Naive thymus-derived CD8-positive, alpha-beta T cell (primary cell): ENCODE results near the gene NWD2. TPM values are rescaled to one million over a fixed set of nuclear protein-coding genes. Genes with fewer than 3 reads are reported as not detected.

Experiments
- ATAC-seq, 2 donors: fragments of 150-1000 bp; cut with Tn5 transposase in 1 of 2; sonication (Bioruptor Pico), chemical (Tn5 transposase) in 1 of 2; 1 replicate in 1 of 2; 2 replicates in 1 of 2; pipeline ENCODE4 v1.10.0; 2021; ENCODE audit warnings: mild to moderate bottlenecking in 2 of 2, moderate library complexity in 2 of 2
- POLR2A ChIA-PET: fragments of 350-600 bp; sonication (Branson Sonifier 250); formaldehyde crosslinking; loops from one replicate; lab custom pipeline; 2021; ENCODE audit warnings: antibody characterized with exemption; lab: Charles Lee
- DNase-seq, 10 donors: peaks; one replicate each; pipeline versions ENCODE4 v3.0.0 to v3.0.0-alpha.2; 2020 to 2022
- H3K27ac Mint-ChIP-seq, 10 donors: one replicate each; pipeline ENCODE4 v1.8.0; 2020 to 2022; ENCODE audit warnings: mild to moderate bottlenecking in 10 of 10, mixed read lengths in 10 of 10, moderate library complexity in 4 of 10, inconsistent platforms in 1 of 10
- H3K27me3 Mint-ChIP-seq, 5 donors: one replicate each; pipeline ENCODE4 v1.8.0; 2021 to 2022; ENCODE audit warnings: mixed read lengths in 5 of 5
- H3K36me3 Mint-ChIP-seq, 3 donors: one replicate each; pipeline ENCODE4 v1.8.0; 2020 to 2022; ENCODE audit warnings: mixed read lengths in 3 of 3, mild to moderate bottlenecking in 2 of 3, inconsistent platforms in 1 of 3
- H3K4me1 Mint-ChIP-seq, 4 donors: one replicate each; pipeline ENCODE4 v1.8.0; 2021 to 2022; ENCODE audit warnings: mixed read lengths in 4 of 4
- H3K4me3 Mint-ChIP-seq, 10 donors: one replicate each; pipeline ENCODE4 v1.8.0; 2020 to 2022; ENCODE audit warnings: mild to moderate bottlenecking in 10 of 10, mixed read lengths in 10 of 10, moderate library complexity in 6 of 10, inconsistent platforms in 1 of 10
- H3K9me3 Mint-ChIP-seq, 9 donors: one replicate each; pipeline ENCODE4 v1.8.0; 2020 to 2022; ENCODE audit warnings: mixed read lengths in 9 of 9, mild to moderate bottlenecking in 3 of 9, inconsistent platforms in 1 of 9, moderate library complexity in 1 of 9
- polyA plus RNA-seq, 3 donors: library from polyadenylated mRNA; unstranded; fragments of 300-500 nt; fragmentation: Illumina TruSeq; gene quantifications; one replicate each; pipeline ENCODE4 v1.2.3, GENCODE V29; 2021
- total RNA-seq, 8 experiments: library from RNA in 2 of 8; stranded (reverse) in 2 of 8; gene quantifications; one replicate each; pipeline ENCODE4 v1.2.3 and lab custom pipeline; 2021 to 2026

NWD2 gene
- total and polyA plus RNA-seq, 5 experiments from 2014 or later: not detected

- Mint-ChIP-seq H3K4me1 (no peaks in the 10 kb centered on the region), H3K36me3 (no peaks in the 10 kb centered on the region), H3K27ac (no peak overlapping the region), H3K9me3 (no peaks in the 10 kb centered on the region), H3K27me3 (peaks cover 8 to 41% (median 11%) of the 10 kb centered on the region in 5 donors), H3K4me3 (no peak overlapping the region)
- no peak for ATAC-seq
- no peak for DNase-seq
- POLR2A ChIA-PET: no interaction called here
Observed at GRCh38 chr4:37436546-37436945, 192.0 kb downstream of the NWD2 start.

- H3K9me3 Mint-ChIP-seq: no peaks in the 10 kb centered on the region
- H3K4me1 Mint-ChIP-seq: no peaks in the 10 kb centered on the region
- POLR2A ChIA-PET: no interaction called here
- DNase-seq (no peak), ATAC-seq (no peak)
- H3K27ac Mint-ChIP-seq: no peak overlapping the region
- no peaks in the 10 kb centered on the region for H3K36me3 Mint-ChIP-seq
- H3K4me3 Mint-ChIP-seq: no peak overlapping the region
- H3K27me3 Mint-ChIP-seq: peaks cover 8 to 41% (median 11%) of the 10 kb centered on the region in 5 donors
Observed at GRCh38 chr4:37437163-37437562, 192.6 kb downstream of the NWD2 start.

GRCh38 chr4:37438564-37439279 is 194.2 kb downstream of the NWD2 start:
- H3K27me3 Mint-ChIP-seq: peaks cover 7 to 45% (median 14%) of the 10 kb centered on the region in 5 donors

GRCh38 chr4:37439809-37440474 is 195.4 kb downstream of the NWD2 start:
- Mint-ChIP-seq H3K4me1 (no peaks in the 10 kb centered on the region), H3K27me3 (peaks cover 6 to 43% (median 15%) of the 10 kb centered on the region in 5 donors), H3K36me3 (no peaks in the 10 kb centered on the region), H3K27ac (no peak overlapping the region), H3K9me3 (no peaks in the 10 kb centered on the region), H3K4me3 (no peak overlapping the region)
- no peak for ATAC-seq
- POLR2A ChIA-PET: no interaction called here
- no peak for DNase-seq

More at GRCh38 chr4:37438564-37439279, 194.2 kb downstream of the NWD2 start:
- POLR2A ChIA-PET: no interaction called here
- Mint-ChIP-seq H3K27ac (no peak overlapping the region), H3K4me3 (no peak overlapping the region), H3K4me1 (no peaks in the 10 kb centered on the region), H3K9me3 (no peaks in the 10 kb centered on the region), H3K36me3 (no peaks in the 10 kb centered on the region)
- no peak for ATAC-seq
- no peak for DNase-seq

- ATAC-seq (no peak), DNase-seq (no peak)
- Mint-ChIP-seq H3K27ac (no peak overlapping the region), H3K27me3 (peaks cover 7 to 47% (median 20%) of the 10 kb centered on the region in 5 donors), H3K4me1 (no peaks in the 10 kb centered on the region), H3K9me3 (no peaks in the 10 kb centered on the region), H3K4me3 (no peak overlapping the region), H3K36me3 (no peaks in the 10 kb centered on the region)
- POLR2A ChIA-PET: no interaction called here
Observed at GRCh38 chr4:37440501-37440900, 196.0 kb downstream of the NWD2 start.

DNA sequence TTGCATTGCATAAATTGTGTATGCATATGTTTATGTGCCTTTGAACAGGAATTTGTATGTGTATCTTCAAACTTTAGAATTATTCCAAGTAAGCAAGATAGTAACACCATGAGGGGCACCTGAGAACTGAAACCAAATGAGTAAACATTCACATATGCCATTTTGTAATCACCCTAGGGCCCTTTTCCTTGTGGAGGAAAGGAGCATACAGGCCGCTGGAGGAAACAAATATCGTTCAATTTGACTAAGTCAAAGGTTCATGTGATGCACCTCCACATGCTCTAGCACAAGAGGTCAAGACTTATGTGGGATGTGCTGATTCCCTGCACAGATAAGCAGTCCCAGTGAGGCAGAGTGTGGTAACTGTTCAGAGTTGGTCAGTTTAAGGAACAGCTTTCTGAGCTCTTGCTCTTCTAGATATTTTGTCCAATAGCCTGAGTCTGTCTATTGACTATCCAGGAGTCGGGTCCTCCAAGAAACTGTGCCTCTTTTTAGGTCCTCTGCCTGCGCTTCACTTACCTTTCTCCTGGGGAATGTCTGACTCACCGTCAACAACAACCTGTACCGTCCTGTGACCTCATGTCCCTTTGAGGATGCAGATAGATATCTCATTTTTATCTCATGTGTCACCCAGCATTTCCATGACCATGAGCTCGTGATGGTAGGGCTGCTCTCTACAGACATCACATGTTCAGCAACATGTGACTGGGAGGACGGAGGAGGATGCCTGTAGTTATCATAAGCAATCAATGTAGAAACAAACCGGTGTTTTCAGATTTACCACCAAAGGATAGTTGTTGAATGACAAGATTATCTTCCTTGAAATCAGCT is 196.9 kb downstream of the NWD2 start:
- POLR2A ChIA-PET: no interaction called here
- no peaks in the 10 kb centered on the region for H3K36me3 Mint-ChIP-seq
- ATAC-seq (no peak), DNase-seq (no peak)
- peaks cover 10 to 54% (median 27%) of the 10 kb centered on the region in 5 donors for H3K27me3 Mint-ChIP-seq
- H3K27ac Mint-ChIP-seq: no peak overlapping the region
- no peaks in the 10 kb centered on the region for H3K4me1 Mint-ChIP-seq
- no peaks in the 10 kb centered on the region for H3K9me3 Mint-ChIP-seq
- H3K4me3 Mint-ChIP-seq: no peak overlapping the region

- no peak for ATAC-seq
- no peak overlapping the region for H3K27ac Mint-ChIP-seq
- H3K27me3 Mint-ChIP-seq: peaks cover 10 to 59% (median 27%) of the 10 kb centered on the region in 5 donors
- no peaks in the 10 kb centered on the region for H3K9me3 Mint-ChIP-seq
- no peak overlapping the region for H3K4me3 Mint-ChIP-seq
- no peak for DNase-seq
- no peaks in the 10 kb centered on the region for H3K36me3 Mint-ChIP-seq
- no peaks in the 10 kb centered on the region for H3K4me1 Mint-ChIP-seq
- POLR2A ChIA-PET: no interaction called here
Observed at GRCh38 chr4:37442062-37442323, 197.4 kb downstream of the NWD2 start.

GRCh38 chr4:37443137-37443536 is 198.6 kb downstream of the NWD2 start:
- POLR2A ChIA-PET: no interaction called here
- H3K27ac Mint-ChIP-seq: no peak overlapping the region
- H3K4me1 Mint-ChIP-seq: no peaks in the 10 kb centered on the region
- H3K9me3 Mint-ChIP-seq: no peaks in the 10 kb centered on the region
- no peak for DNase-seq
- peaks cover 8 to 66% (median 23%) of the 10 kb centered on the region in 5 donors for H3K27me3 Mint-ChIP-seq
- H3K36me3 Mint-ChIP-seq: no peaks in the 10 kb centered on the region
- no peak for ATAC-seq
- no peak overlapping the region for H3K4me3 Mint-ChIP-seq

DNA sequence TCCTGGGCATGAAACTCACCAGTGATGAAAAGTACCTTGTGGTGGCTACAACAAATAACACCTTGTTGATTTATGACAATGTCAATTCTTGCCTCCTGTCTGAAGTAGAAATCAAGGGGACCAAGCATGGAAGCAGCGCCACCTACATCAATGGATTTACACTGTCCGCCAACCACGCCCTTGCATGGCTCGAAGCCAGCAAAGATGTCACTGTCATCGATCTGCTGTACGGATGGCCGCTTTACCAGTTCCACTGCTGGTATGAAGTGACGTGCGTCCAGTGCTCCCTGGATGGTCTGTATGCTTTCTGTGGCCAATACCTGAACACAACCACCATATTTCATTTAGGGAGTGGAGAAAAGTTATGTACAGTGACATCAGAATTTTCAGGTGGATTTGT is 200.5 kb downstream of the NWD2 start:
- H3K27me3 Mint-ChIP-seq: peaks cover 9 to 67% (median 25%) of the 10 kb centered on the region in 5 donors
- H3K27ac Mint-ChIP-seq: peak overlapping the region in 1 of 10 donors; percentile 42
- H3K4me3 Mint-ChIP-seq: no peak overlapping the region
- DNase-seq (no peak), ATAC-seq (no peak)
- H3K36me3 Mint-ChIP-seq: no peaks in the 10 kb centered on the region
- H3K4me1 Mint-ChIP-seq: no peaks in the 10 kb centered on the region
- POLR2A ChIA-PET: no interaction called here
- H3K9me3 Mint-ChIP-seq: no peaks in the 10 kb centered on the region

DNA sequence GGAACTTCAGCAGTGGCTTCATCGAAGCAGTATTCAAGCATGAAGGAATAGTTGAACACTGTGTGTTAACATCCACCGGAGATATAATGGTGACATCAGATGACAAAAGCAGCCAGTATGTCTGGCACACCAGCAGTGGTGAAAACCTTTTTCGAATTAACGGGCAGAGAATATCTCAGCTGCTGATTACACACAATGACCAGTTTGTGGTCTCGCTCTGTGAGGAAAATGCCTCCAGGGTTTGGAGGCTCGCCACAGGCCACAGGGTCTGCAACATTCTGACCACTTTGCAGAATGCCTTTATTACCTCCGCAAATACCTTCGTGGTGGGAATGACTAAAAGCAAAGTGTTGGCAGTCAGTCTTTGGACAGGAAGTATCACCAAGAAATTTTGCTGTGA is 201.5 kb downstream of the NWD2 start:
- ATAC-seq (no peak), DNase-seq (no peak)
- POLR2A ChIA-PET: no interaction called here
- Mint-ChIP-seq H3K36me3 (no peaks in the 10 kb centered on the region), H3K9me3 (no peaks in the 10 kb centered on the region), H3K27ac (no peak overlapping the region), H3K4me3 (no peak overlapping the region), H3K4me1 (no peaks in the 10 kb centered on the region), H3K27me3 (peaks cover 16 to 69% (median 30%) of the 10 kb centered on the region in 5 donors)

GRCh38 chr4:37447886-37448285 is 203.3 kb downstream of the NWD2 start:
- Mint-ChIP-seq H3K4me1 (peaks cover 1 to 3% (median 2%) of the 10 kb centered on the region in 4 donors), H3K27ac (no peak overlapping the region), H3K4me3 (no peak overlapping the region), H3K9me3 (no peaks in the 10 kb centered on the region), H3K36me3 (no peaks in the 10 kb centered on the region), H3K27me3 (peaks cover 23 to 66% (median 36%) of the 10 kb centered on the region in 5 donors)
- DNase-seq: no peak
- POLR2A ChIA-PET: no interaction called here
- ATAC-seq: no peak

- POLR2A ChIA-PET: no interaction called here
- Mint-ChIP-seq H3K27ac (no peak overlapping the region), H3K4me1 (peaks cover 6 to 17% (median 10%) of the 10 kb centered on the region in 4 donors), H3K36me3 (no peaks in the 10 kb centered on the region), H3K27me3 (peaks cover 26 to 54% (median 37%) of the 10 kb centered on the region in 5 donors), H3K4me3 (no peak overlapping the region), H3K9me3 (no peaks in the 10 kb centered on the region)
- no peak for DNase-seq
- ATAC-seq: no peak
Observed at GRCh38 chr4:37450309-37450708, 205.8 kb downstream of the NWD2 start.

DNA sequence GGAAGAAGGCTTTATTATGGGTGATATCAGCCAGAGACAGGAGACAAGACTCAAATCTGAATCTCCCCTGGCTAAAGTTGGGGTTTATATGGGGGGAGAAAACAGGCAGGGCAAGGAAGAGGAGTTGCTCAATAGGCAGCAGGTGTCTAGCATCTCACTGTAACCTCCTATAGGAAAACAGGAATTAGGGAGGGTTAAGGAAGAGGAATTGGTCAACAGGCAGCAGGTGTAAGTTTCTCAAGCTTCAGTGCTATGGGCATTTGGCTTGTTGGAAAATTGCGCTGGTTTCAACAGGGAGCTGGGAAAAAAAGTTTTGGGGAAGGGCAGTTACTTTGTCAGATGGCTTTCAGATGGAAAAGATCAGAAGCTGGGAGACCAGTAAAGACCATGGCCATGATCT is 206.4 kb downstream of the NWD2 start:
- H3K27me3 Mint-ChIP-seq: peaks cover 27 to 54% (median 37%) of the 10 kb centered on the region in 5 donors

More for the DNA sequence above, 206.4 kb downstream of the NWD2 start:
- no peak overlapping the region for H3K27ac Mint-ChIP-seq
- peaks cover 6 to 17% (median 10%) of the 10 kb centered on the region in 4 donors for H3K4me1 Mint-ChIP-seq
- no peaks in the 10 kb centered on the region for H3K9me3 Mint-ChIP-seq
- H3K36me3 Mint-ChIP-seq: no peaks in the 10 kb centered on the region
- DNase-seq (no peak), ATAC-seq (no peak)
- H3K4me3 Mint-ChIP-seq: no peak overlapping the region
- POLR2A ChIA-PET: no interaction called here
